PC-9 (cell line): Measurements from ENCODE around the gene CEP131. TPM values are rescaled to one million over a fixed set of nuclear protein-coding genes. Genes with fewer than 3 reads are reported as not detected.

ENCODE experiments used
- BruUV-seq: library from RNA; stranded (reverse); fragments of 400-500 nt; replicated peaks from 2 replicates; lab custom pipeline; 2021; lab: Mats Ljungman, UMichigan
- CTCF ChIA-PET: fragments of 300-600 bp; sonication (Branson Sonifier 250); formaldehyde crosslinking; loops from one replicate; lab custom pipeline; 2022; ENCODE audit warnings: antibody characterized with exemption; lab: Charles Lee
- POLR2A ChIA-PET: fragments of 300-600 bp; sonication (Branson Sonifier 250); formaldehyde crosslinking; loops from one replicate; lab custom pipeline; 2022; ENCODE audit warnings: antibody characterized with exemption; ENCODE audit not compliant: unreplicated experiment; lab: Charles Lee
- DNase-seq, 2 experiments: peaks; one replicate each; pipeline versions ENCODE4 v3.0.0 to v3.0.0-alpha.2; 2015 to 2022; ENCODE audit warnings: mixed read lengths in 1 of 2
- H2AFZ ChIP-seq: fragments of 200-600 bp; sonication (generic); 2 replicates; pipeline ENCODE4 v1.8.1; 2017; ENCODE audit warnings: antibody characterized with exemption
- H3F3A ChIP-seq: fragments of 200-600 bp; sonication (generic); 2 replicates; pipeline ENCODE4 v1.8.1; 2017; ENCODE audit warnings: antibody characterized with exemption, mild to moderate bottlenecking, low read depth; ENCODE audit not compliant: insufficient read depth
- H3K27ac ChIP-seq: fragments of 200-600 bp; sonication (generic); 2 replicates; pipeline ENCODE4 v1.6.1; 2016; ENCODE audit warnings: mixed run types
- H3K27me3 ChIP-seq: fragments of 200-600 bp; sonication (generic); 2 replicates; pipeline ENCODE4 v1.6.1; 2016; ENCODE audit warnings: low read depth, mixed run types; ENCODE audit not compliant: insufficient read depth
- H3K36me3 ChIP-seq: fragments of 200-600 bp; sonication (generic); 2 replicates; pipeline ENCODE4 v1.6.1; 2016; ENCODE audit warnings: low read depth, mixed run types
- H3K4me1 ChIP-seq: fragments of 200-600 bp; sonication (generic); replicated peaks from 2 replicates; pipeline ENCODE4 v1.6.1; 2016; ENCODE audit warnings: mixed run types; ENCODE audit not compliant: insufficient read depth
- H3K4me2 ChIP-seq: fragments of 200-600 bp; sonication (generic); 2 replicates; pipeline ENCODE4 v1.6.1; 2017; ENCODE audit warnings: mixed run types
- H3K4me3 ChIP-seq: fragments of 200-600 bp; sonication (generic); 2 replicates; pipeline ENCODE4 v1.6.1; 2016; ENCODE audit warnings: mixed run types
- H3K79me2 ChIP-seq: fragments of 200-600 bp; sonication (generic); 2 replicates; pipeline ENCODE4 v1.6.1; 2017; ENCODE audit warnings: low read depth, mixed run types
- H3K9me2 ChIP-seq: fragments of 200-600 bp; sonication (generic); 2 replicates; pipeline ENCODE4 v1.8.1; 2017; ENCODE audit warnings: mild to moderate bottlenecking; ENCODE audit not compliant: insufficient read depth
- H3K9me3 ChIP-seq: fragments of 200-600 bp; sonication (generic); 2 replicates; pipeline ENCODE4 v1.8.1; 2016; ENCODE audit warnings: low read depth; ENCODE audit not compliant: insufficient read depth
- H4K20me1 ChIP-seq: fragments of 200-600 bp; sonication (generic); 2 replicates; pipeline ENCODE4 v1.8.1; 2017; ENCODE audit not compliant: insufficient read depth
- EZH2 ChIP-seq: fragments of 200-600 bp; sonication (generic); IDR thresholded peaks from 2 replicates; pipeline ENCODE4 v1.8.0; 2017; ENCODE audit warnings: antibody characterized with exemption, low read depth
- intact Hi-C: fragments of 100-400 bp; cut with micrococcal nuclease; formaldehyde crosslinking; loops from one replicate; pipeline ENCODE4 v1.10.0; 2022; ENCODE audit not compliant: unreplicated experiment
- total RNA-seq: library from RNA; stranded (reverse); gene quantifications from 2 replicates; pipeline ENCODE4 v1.2.3, GENCODE V29; 2021
- TF ChIP-seq, protein P1 (sequence below): fragments of 200-600 bp; sonication (generic); conservative IDR thresholded peaks from 2 replicates; pipeline ENCODE4 v1.6.1; 2017; ENCODE audit warnings: mixed run types, antibody characterized with exemption, mild to moderate bottlenecking, moderate library complexity

CEP131 gene
- total RNA-seq, 1 experiment from 2014 or later, result 24.4 TPM

GRCh38 chr17:81232616-81233241, 10.0 kb upstream of the CEP131 start:
- no TSS peak for BruUV-seq
- H3K36me3 ChIP-seq, result no peaks in the 10 kb centered on the region
- POLR2A ChIA-PET, result interaction anchor here (0.5 kb wide), 1 partner anchor 333 kb away, joined by 4 read pairs; no protein-coding TSS in a partner anchor
- H3K4me2 ChIP-seq, result no peak overlapping the region
- H4K20me1 ChIP-seq, result no peaks in the 10 kb centered on the region
- no peaks in the 10 kb centered on the region for H3K9me3 ChIP-seq
- no peaks in the 10 kb centered on the region for H3K9me2 ChIP-seq
- peaks cover 2% of the 10 kb centered on the region; the same call in 1 of the 2 replicates for H3K4me1 ChIP-seq
- no peak overlapping the region for H3K27ac ChIP-seq
- intact Hi-C loops, result no loop called here
- CTCF ChIA-PET, result no interaction called here
- H3F3A ChIP-seq, result no peaks in the 10 kb centered on the region
- TF ChIP-seq EZH2, result no peak
- TF ChIP-seq, protein P1, sequence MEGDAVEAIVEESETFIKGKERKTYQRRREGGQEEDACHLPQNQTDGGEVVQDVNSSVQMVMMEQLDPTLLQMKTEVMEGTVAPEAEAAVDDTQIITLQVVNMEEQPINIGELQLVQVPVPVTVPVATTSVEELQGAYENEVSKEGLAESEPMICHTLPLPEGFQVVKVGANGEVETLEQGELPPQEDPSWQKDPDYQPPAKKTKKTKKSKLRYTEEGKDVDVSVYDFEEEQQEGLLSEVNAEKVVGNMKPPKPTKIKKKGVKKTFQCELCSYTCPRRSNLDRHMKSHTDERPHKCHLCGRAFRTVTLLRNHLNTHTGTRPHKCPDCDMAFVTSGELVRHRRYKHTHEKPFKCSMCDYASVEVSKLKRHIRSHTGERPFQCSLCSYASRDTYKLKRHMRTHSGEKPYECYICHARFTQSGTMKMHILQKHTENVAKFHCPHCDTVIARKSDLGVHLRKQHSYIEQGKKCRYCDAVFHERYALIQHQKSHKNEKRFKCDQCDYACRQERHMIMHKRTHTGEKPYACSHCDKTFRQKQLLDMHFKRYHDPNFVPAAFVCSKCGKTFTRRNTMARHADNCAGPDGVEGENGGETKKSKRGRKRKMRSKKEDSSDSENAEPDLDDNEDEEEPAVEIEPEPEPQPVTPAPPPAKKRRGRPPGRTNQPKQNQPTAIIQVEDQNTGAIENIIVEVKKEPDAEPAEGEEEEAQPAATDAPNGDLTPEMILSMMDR, result no peak
- no peaks in the 10 kb centered on the region for H3K79me2 ChIP-seq
- DNase-seq, result no peak
- H3K4me3 ChIP-seq, result no peak overlapping the region
- H2AFZ ChIP-seq, result no peak overlapping the region
- H3K27me3 ChIP-seq, result no peaks in the 10 kb centered on the region

DNA sequence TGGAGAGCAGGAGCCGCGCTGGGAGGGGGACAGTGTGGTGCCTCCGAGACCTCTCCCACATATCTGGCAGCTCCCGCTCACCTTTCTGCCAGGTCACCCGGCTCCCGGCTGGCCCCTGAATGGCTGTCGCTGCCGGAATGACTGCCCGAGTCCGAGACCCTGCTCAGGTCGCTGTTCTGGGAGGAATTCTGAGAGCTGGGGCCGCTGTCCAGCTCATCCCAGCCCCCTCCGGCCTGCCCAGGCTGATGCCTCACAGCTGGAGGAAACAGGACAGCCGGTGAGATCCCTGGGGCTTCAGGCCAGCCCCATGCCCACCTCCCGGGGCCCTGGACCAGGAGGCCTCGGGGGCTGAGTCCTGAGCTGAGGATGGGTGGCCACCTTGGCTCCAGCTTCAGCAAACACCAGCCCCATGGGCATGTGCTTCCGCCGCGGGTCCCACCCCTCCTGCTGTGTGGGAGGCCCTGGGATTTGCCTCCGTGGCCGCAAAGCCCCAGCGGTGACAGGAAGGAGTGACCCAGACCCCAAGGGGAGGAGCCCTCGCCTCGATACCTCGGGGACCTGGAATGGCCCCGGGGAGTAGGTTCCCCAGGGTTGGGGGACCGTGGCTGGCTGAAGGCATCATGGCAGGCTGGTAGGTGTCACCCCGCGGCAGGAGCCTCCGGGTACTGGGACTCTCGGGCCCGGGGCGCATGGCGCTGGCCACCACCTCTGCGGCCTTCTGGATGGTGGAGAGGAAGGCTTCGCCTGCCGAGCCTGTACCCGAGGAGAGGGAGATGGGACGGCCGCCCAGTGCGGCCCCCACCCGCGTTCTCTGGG, 9.2 kb upstream of the CEP131 start:
- H3F3A ChIP-seq, result no peaks in the 10 kb centered on the region
- no peak overlapping the region for H3K4me3 ChIP-seq
- no peaks in the 10 kb centered on the region for H3K27me3 ChIP-seq
- H3K9me2 ChIP-seq, result no peaks in the 10 kb centered on the region
- H3K4me2 ChIP-seq, result no peak overlapping the region
- no TSS peak for BruUV-seq
- H3K27ac ChIP-seq, result no peak overlapping the region
- no peaks in the 10 kb centered on the region for H3K4me1 ChIP-seq
- intact Hi-C loops, result no loop called here
- DNase-seq, result no peak
- H2AFZ ChIP-seq, result no peak overlapping the region
- no peaks in the 10 kb centered on the region for H3K36me3 ChIP-seq
- ChIA-PET POLR2A (no interaction called here), CTCF (no interaction called here)
- H3K79me2 ChIP-seq, result no peaks in the 10 kb centered on the region
- TF ChIP-seq, protein P1, result no peak
- TF ChIP-seq EZH2, result no peak
- H4K20me1 ChIP-seq, result no peaks in the 10 kb centered on the region
- no peaks in the 10 kb centered on the region for H3K9me3 ChIP-seq

DNA sequence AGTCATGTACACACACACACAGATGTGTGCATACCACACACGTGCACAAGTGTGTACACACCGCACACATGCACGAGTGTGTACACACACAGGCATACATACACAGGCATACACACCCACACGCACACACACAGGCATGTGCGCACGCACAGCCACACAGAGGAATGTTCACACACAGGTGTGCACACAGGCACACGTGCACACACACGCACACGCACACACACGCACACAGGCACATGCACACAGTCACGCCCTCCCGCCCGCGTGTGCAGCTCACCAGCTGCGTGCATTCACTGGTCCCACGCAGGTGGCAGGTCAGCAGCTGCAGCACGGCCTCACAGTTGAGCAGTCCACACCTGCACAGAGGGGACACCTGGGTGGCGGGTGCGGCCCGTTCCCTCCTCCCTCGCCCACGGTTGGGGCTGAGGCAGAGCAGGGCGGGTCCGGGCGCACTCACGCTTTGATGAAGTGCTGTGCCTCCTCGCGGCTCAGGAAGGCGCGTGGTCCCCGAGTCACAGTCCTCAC, 8.4 kb upstream of the CEP131 start:
- no peaks in the 10 kb centered on the region for H3K79me2 ChIP-seq
- H3K27ac ChIP-seq, result no peak overlapping the region
- H4K20me1 ChIP-seq, result no peaks in the 10 kb centered on the region
- no peak overlapping the region for H3K4me2 ChIP-seq
- ChIA-PET CTCF (no interaction called here), POLR2A (no interaction called here)
- no peaks in the 10 kb centered on the region for H3F3A ChIP-seq
- H3K9me2 ChIP-seq, result no peaks in the 10 kb centered on the region
- DNase-seq, result no peak
- BruUV-seq, result no TSS peak
- H3K4me1 ChIP-seq, result no peaks in the 10 kb centered on the region
- no peaks in the 10 kb centered on the region for H3K27me3 ChIP-seq
- no peaks in the 10 kb centered on the region for H3K36me3 ChIP-seq
- no peak overlapping the region for H2AFZ ChIP-seq
- no peak for TF ChIP-seq EZH2
- intact Hi-C loops, result no loop called here
- no peaks in the 10 kb centered on the region for H3K9me3 ChIP-seq
- no peak overlapping the region for H3K4me3 ChIP-seq
